ENCODE data around the gene SCUBE1. TPM values are rescaled to one million over a fixed set of nuclear protein-coding genes. Genes with fewer than 3 reads are reported as not detected.

Gene SCUBE1
- total RNA-seq, 4 donors from 2014 or later: 0.38 to 4.0 (median 2.1) TPM

- Histone ChIP-seq H3K27me3 (no peaks in the 10 kb centered on the region), H3K4me1 (peaks cover 46 to 98% (median 60%) of the 10 kb centered on the region in 3 donors), H3K4me3 (no peak overlapping the region), H3K9me3 (no peaks in the 10 kb centered on the region), H3K36me3 (peaks cover 5 to 66% (median 33%) of the 10 kb centered on the region in 3 donors), H3K27ac (peak overlapping the region; percentile 10 to 77 (median 46))
- intact Hi-C loops (cut with DNase I): no loop called here
- TF ChIP-seq CTCF (IDR thresholded peaks at IDR 0.05) (peak in 4 of 6 experiments; percentile 60 to 73 (median 62)), POLR2A (IDR thresholded peaks at IDR 0.05) (no peak)
- DNase-seq: no peak
- WGBS, 2 donors: 50 to 60% methylated on average over 3 to 9 of the region's 18 CpGs
Measured at GRCh38 chr22:43159484-43160178, 183.5 kb downstream of the SCUBE1 start.

GRCh38 chr22:43158778-43159483, 184.2 kb downstream of the SCUBE1 start:
- intact Hi-C loops (cut with DNase I): no loop called here
- Histone ChIP-seq H3K4me1 (peaks cover 46 to 98% (median 62%) of the 10 kb centered on the region in 3 donors), H3K4me3 (no peak overlapping the region), H3K36me3 (peaks cover 5 to 66% (median 33%) of the 10 kb centered on the region in 3 donors), H3K27me3 (no peaks in the 10 kb centered on the region), H3K9me3 (no peaks in the 10 kb centered on the region), H3K27ac (peak overlapping the region; percentile 10 to 77 (median 46))
- TF ChIP-seq CTCF (IDR thresholded peaks at IDR 0.05) (no peak), POLR2A (IDR thresholded peaks at IDR 0.05) (no peak)
- no peak for DNase-seq
- WGBS, 2 donors: 64% methylated on average over 6 to 7 of the region's 24 CpGs

- intact Hi-C loops (cut with DNase I): no loop called here
- H3K4me1 ChIP-seq: peaks cover 43 to 96% (median 57%) of the 10 kb centered on the region in 3 donors
- TF ChIP-seq CTCF (IDR thresholded peaks at IDR 0.05): no peak
- no peak for TF ChIP-seq POLR2A (IDR thresholded peaks at IDR 0.05)
- peak overlapping the region in 3 of 4 donors; percentile 26 to 77 (median 67) for H3K27ac ChIP-seq
- WGBS, 2 donors: 60 to 68% methylated on average over 5 to 6 of the region's 9 CpGs
- no peak overlapping the region for H3K4me3 ChIP-seq
- no peaks in the 10 kb centered on the region for H3K27me3 ChIP-seq
- peaks cover 5 to 62% (median 29%) of the 10 kb centered on the region in 3 donors for H3K36me3 ChIP-seq
- H3K9me3 ChIP-seq: no peaks in the 10 kb centered on the region
- no peak for DNase-seq
Measured at GRCh38 chr22:43157874-43158546, 185.2 kb downstream of the SCUBE1 start.

- TF ChIP-seq CTCF (IDR thresholded peaks at IDR 0.05) (no peak), POLR2A (IDR thresholded peaks at IDR 0.05) (no peak)
- Histone ChIP-seq H3K4me3 (no peak overlapping the region), H3K36me3 (peaks cover 1 to 47% (median 16%) of the 10 kb centered on the region in 3 donors), H3K27ac (peak overlapping the region in 2 of 4 donors; percentile 63 to 72), H3K9me3 (no peaks in the 10 kb centered on the region), H3K27me3 (no peaks in the 10 kb centered on the region), H3K4me1 (peaks cover 42 to 98% (median 60%) of the 10 kb centered on the region in 3 donors)
- intact Hi-C loops (cut with DNase I): no loop called here
- DNase-seq: no peak
- 49 to 83% methylated on average over 3 to 5 of the region's 12 CpGs for WGBS, 2 donors
Measured at GRCh38 chr22:43156413-43156812, 186.8 kb downstream of the SCUBE1 start.

All from esophagus squamous epithelium (tissue), 5 donors.